ENCODE measurements around the gene C5orf15. TPM values are rescaled to one million over a fixed set of nuclear protein-coding genes. Genes with fewer than 3 reads are reported as not detected.
A peak's percentile ranks its signal among the peaks of the same experiment; 100 is the strongest.

C5orf15 gene
- total RNA-seq, 3 donors from 2014 or later: 24.5 to 38.3 (median 26.8) TPM

DNA sequence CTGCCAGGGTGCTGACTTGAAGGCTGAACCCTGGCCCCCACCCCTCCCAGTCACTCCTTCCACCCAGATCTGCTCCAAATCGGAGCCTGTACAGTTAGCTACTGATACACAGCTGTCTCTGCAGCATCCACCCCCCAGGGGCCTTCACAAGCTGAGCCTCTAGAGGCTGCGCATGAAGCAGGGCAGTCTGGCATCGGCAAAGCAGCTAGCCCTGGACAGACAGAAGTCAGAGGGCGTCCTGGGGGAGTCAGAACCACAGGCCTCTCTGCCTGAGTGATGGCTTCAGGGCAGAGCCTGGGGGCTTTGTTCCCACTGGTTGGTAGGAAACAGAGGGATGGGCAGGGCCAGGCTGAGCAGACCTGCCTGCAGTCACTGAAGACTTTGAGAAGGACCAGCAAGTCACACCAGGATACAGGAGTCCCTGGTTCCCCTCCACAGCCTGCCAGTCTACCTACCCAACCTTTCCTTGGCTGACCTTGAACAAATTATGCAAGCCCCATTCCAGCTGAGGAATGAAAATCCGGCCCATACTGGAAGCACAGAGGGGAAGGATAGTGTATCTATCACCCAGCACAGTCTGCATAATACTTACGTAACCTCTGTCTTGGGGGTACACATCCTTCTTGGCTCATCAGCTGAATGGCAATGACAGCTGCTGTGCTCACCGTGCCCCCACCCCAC, 27.6 kb upstream of the C5orf15 start:
- ATAC-seq: no peak
- H3K36me3 ChIP-seq (ENCODE audit: low read depth): no peaks in the 10 kb centered on the region
- no peak for DNase-seq
- no peaks in the 10 kb centered on the region for H3K9me3 ChIP-seq
- TF ChIP-seq, protein P1, sequence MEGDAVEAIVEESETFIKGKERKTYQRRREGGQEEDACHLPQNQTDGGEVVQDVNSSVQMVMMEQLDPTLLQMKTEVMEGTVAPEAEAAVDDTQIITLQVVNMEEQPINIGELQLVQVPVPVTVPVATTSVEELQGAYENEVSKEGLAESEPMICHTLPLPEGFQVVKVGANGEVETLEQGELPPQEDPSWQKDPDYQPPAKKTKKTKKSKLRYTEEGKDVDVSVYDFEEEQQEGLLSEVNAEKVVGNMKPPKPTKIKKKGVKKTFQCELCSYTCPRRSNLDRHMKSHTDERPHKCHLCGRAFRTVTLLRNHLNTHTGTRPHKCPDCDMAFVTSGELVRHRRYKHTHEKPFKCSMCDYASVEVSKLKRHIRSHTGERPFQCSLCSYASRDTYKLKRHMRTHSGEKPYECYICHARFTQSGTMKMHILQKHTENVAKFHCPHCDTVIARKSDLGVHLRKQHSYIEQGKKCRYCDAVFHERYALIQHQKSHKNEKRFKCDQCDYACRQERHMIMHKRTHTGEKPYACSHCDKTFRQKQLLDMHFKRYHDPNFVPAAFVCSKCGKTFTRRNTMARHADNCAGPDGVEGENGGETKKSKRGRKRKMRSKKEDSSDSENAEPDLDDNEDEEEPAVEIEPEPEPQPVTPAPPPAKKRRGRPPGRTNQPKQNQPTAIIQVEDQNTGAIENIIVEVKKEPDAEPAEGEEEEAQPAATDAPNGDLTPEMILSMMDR (IDR thresholded peaks at IDR 0.05): no peak
- intact Hi-C loops (cut with DNase I, micrococcal nuclease): no loop called here
- H3K4me3 ChIP-seq: no peak overlapping the region
- H3K4me1 ChIP-seq (ENCODE audit: low read depth): peaks cover 27% of the 10 kb centered on the region

DNA sequence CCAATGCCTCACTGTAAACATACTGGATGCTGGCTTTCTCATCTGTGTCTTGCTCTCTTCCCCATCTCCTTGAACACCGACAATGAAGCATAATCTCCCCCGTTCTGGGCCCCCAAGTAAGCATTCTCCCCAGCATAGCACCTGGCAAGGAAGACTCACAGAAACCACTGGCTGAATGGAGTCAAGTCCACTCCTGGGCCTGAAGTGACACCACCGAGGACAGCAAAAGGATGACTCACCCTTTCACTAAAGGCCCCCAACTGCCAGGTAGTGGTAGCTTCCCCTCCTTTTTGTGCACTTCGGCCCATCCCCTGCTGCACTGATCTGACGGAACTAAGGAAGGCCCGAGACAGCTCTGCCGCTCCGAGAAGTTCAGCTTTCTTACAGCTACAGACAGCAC, 26.9 kb upstream of the C5orf15 start:
- no peak overlapping the region for H3K4me3 ChIP-seq
- H3K4me1 ChIP-seq (ENCODE audit: low read depth): peaks cover 22% of the 10 kb centered on the region
- TF ChIP-seq, protein P1 (IDR thresholded peaks at IDR 0.05): no peak
- no peaks in the 10 kb centered on the region for H3K36me3 ChIP-seq (ENCODE audit: low read depth)
- ATAC-seq: peak; percentile 21
- H3K9me3 ChIP-seq: no peaks in the 10 kb centered on the region
- intact Hi-C loops (cut with DNase I, micrococcal nuclease): no loop called here
- no peak for DNase-seq

DNA sequence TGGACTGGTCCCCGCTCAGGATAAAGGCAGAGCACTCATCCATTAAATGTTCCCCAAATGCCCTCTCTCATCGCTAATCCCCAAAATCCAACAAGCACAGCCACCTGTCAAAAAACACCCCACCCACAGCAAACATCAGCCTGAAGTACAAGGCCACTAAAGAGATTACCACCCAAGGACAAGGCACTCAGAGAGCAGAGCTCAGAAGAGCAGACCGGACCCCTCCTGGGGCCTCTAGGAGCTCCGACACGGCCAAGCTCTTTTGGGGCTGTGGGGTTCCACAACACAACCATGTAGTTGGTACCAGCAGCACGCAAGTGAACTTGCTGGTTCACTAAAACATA, 26.5 kb upstream of the C5orf15 start:
- intact Hi-C loops (cut with DNase I, micrococcal nuclease): no loop called here
- ATAC-seq: no peak
- peaks cover 19% of the 10 kb centered on the region for H3K4me1 ChIP-seq (ENCODE audit: low read depth)
- DNase-seq: no peak
- H3K36me3 ChIP-seq (ENCODE audit: low read depth): no peaks in the 10 kb centered on the region
- H3K4me3 ChIP-seq: no peak overlapping the region
- no peaks in the 10 kb centered on the region for H3K9me3 ChIP-seq
- TF ChIP-seq, protein P1 (IDR thresholded peaks at IDR 0.05): no peak

DNA sequence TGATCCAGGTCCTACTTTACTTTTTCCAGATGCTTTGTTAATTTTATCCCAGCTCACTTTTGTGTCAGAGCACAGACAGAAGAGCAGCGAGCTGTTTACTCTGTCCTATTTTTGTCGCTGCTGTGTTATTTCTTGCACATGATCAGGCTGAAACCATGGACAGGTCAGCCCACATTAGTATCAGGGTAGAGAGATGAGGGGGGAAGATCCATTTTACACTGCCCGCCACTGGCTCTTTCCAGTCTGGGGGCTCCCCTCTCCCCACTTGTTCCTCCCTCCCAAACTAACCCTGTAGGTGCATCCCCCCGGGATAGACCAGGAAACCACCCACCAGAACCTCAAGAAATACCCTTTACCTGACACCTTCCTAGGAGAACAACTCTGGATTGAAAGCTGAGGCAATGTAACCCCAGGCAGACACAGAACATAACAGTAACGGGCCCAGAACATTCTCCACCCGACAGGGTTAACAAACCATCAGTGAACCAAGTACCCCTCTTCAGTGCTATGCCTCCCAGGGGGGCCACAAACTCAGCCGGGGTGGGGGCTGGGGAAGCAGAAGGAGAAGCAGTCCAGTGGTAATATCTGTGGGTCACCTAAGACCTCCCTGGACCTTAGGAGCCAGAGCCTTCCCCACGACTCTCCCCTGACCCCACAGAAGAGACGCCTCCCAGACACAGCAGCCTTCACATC, 26.0 kb upstream of the C5orf15 start:
- TF ChIP-seq, protein P1 (IDR thresholded peaks at IDR 0.05): no peak
- no peak for DNase-seq
- no peaks in the 10 kb centered on the region for H3K36me3 ChIP-seq (ENCODE audit: low read depth)
- peaks cover 19% of the 10 kb centered on the region for H3K4me1 ChIP-seq (ENCODE audit: low read depth)
- intact Hi-C loops (cut with DNase I, micrococcal nuclease): no loop called here
- H3K4me3 ChIP-seq: no peak overlapping the region
- no peak for ATAC-seq
- H3K9me3 ChIP-seq: no peaks in the 10 kb centered on the region

DNA sequence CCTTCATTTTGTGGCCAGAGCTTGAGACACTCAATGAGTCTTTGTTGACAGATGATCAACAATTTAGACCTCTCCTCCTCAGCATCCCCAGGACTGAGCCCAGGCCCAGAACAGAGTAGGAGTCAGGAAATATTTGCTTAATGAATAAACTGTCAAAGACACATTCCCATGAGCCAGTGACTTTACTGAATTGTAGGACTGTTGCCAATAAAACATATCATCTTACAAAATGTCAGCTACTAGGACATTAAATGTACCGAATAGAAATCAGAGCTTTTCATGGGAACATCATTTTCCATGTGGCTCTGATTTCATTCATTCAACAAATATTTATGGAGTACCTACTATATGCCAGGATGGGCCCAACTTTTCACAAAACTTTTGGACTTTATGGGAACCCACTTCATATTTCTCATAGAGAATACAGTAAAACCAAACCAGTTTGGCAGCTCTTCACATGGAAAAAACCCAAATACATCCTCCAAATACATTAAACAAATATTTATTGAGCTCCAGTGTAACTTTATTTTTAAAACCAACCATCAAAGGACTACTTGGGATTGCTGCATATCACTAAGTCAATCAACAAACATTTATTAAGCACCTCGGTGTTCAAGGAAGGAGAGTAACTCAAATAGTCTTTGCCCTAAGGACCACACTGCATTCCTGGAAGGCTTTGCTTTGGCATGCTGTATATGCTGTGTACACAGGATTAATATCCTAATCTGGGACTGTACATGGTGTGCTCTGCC, 24.9 kb upstream of the C5orf15 start:
- TF ChIP-seq, protein P1 (IDR thresholded peaks at IDR 0.05): no peak
- Histone ChIP-seq H3K36me3 (ENCODE audit: low read depth) (peaks cover 7% of the 10 kb centered on the region), H3K4me1 (ENCODE audit: low read depth) (peaks cover 19% of the 10 kb centered on the region), H3K9me3 (no peaks in the 10 kb centered on the region), H3K4me3 (no peak overlapping the region)
- DNase-seq: no peak
- intact Hi-C loops (cut with DNase I, micrococcal nuclease): no loop called here
- no peak for ATAC-seq
